ENCODE results near the gene MT1A. TPM values are rescaled to one million over a fixed set of nuclear protein-coding genes. Genes with fewer than 3 reads are reported as not detected.

The MT1A gene
- total and polyA plus RNA-seq, 2 donors (not counting 3 experiments of a cell fraction or from before 2014, with no cell fraction given): 6.5 to 8.4 TPM

DNA sequence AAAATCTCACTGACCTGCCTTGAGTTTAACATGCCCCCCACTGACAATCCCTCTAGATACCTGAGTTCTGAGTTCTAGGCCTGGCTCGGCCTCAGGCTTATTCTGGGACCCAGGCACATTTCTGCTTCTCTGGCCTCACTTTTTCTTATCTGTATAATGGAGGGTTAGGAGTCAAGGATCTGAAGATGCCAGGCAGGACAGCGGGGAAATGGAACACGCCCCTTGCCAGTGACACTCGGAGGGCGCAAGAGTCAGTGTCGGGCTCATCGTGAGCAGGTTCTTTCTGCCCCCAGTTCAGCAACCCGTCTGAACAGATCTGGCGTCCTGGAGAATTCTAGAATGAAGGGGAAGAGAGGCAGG, 49.7 kb upstream of the MT1A start:
- Histone ChIP-seq H3K4me2 (ENCODE audit: insufficient read depth, low read length) (peak overlapping the region; percentile 56), H2AFZ (ENCODE audit: low read depth, low read length) (peak overlapping the region; percentile 38), H3K27me3 (ENCODE audit: control insufficient read depth in 2 of 2, insufficient read depth in 2 of 2, low read length in 2 of 2) (peaks cover 20 to 21% of the 10 kb centered on the region in 2 experiments), H3K9ac (replicated peaks; ENCODE audit: extremely low read depth, insufficient read depth, low read length) (no peak overlapping the region), H3K79me2 (ENCODE audit: control insufficient read depth, insufficient read depth, low read length) (no peaks in the 10 kb centered on the region), H3K27ac (ENCODE audit: insufficient read depth, low read depth, low read length) (no peak overlapping the region), H3K4me1 (ENCODE audit: control insufficient read depth, extremely low read depth, insufficient read depth, low read length) (no peaks in the 10 kb centered on the region), H3K9me1 (replicated peaks; ENCODE audit: control insufficient read depth, extremely low read depth, insufficient read depth, low read length) (no peaks in the 10 kb centered on the region), H4K20me1 (replicated peaks; ENCODE audit: control insufficient read depth, extremely low read depth, insufficient read depth, low read length) (no peaks in the 10 kb centered on the region), H3K4me3 (replicated peaks in 1 of 3; ENCODE audit: insufficient read depth in 1 of 3, low read depth in 1 of 3, low read length in 3 of 3) (peak overlapping the region in 2 of 3 experiments; percentile 20 to 32), H3K36me3 (ENCODE audit: control insufficient read depth in 2 of 2, extremely low read depth in 1 of 2, insufficient read depth in 2 of 2, low read length in 2 of 2) (no peaks in the 10 kb centered on the region), H3K9me3 (replicated peaks; ENCODE audit: control insufficient read depth, insufficient read depth, low read length) (no peaks in the 10 kb centered on the region)
- dilution Hi-C loops (cut with MboI; ENCODE audit: extremely low pct_ligation_motif_present, low sequenced_read_pairs) (no loop called here), intact Hi-C loops (cut with micrococcal nuclease) (no loop called here)
- CTCF ChIA-PET: interaction anchor here (1.3 to 4.1 kb wide), 2 partner anchors 12 to 113 kb away, joined by 3 to 26 read pairs; no protein-coding TSS in a partner anchor
- no peak for TF ChIP-seq GATA2 (IDR thresholded peaks at IDR 0.05; ENCODE audit: insufficient read depth, insufficient read length, low read depth, low read length)
- no peak for TF ChIP-seq JUN (IDR thresholded peaks at IDR 0.05; ENCODE audit: borderline replicate concordance, insufficient read depth, insufficient read length, low read depth)
- no peak for TF ChIP-seq FOS (IDR thresholded peaks at IDR 0.05; ENCODE audit: borderline replicate concordance, insufficient read depth, low read length)
- TF ChIP-seq EZH2 (IDR thresholded peaks at IDR 0.05; ENCODE audit: borderline replicate concordance, low read depth, low read length, severe bottlenecking): no peak
- no peak for TF ChIP-seq POLR2A (IDR thresholded peaks at IDR 0.05; ENCODE audit: low read depth, low read length)
- TF ChIP-seq, protein P1, sequence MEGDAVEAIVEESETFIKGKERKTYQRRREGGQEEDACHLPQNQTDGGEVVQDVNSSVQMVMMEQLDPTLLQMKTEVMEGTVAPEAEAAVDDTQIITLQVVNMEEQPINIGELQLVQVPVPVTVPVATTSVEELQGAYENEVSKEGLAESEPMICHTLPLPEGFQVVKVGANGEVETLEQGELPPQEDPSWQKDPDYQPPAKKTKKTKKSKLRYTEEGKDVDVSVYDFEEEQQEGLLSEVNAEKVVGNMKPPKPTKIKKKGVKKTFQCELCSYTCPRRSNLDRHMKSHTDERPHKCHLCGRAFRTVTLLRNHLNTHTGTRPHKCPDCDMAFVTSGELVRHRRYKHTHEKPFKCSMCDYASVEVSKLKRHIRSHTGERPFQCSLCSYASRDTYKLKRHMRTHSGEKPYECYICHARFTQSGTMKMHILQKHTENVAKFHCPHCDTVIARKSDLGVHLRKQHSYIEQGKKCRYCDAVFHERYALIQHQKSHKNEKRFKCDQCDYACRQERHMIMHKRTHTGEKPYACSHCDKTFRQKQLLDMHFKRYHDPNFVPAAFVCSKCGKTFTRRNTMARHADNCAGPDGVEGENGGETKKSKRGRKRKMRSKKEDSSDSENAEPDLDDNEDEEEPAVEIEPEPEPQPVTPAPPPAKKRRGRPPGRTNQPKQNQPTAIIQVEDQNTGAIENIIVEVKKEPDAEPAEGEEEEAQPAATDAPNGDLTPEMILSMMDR (IDR thresholded peaks at IDR 0.05; ENCODE audit: extremely low read depth in 1 of 2, insufficient read depth in 1 of 2, low read depth in 1 of 2, low read length in 2 of 2): no peak
- TF ChIP-seq POLR2AphosphoS5 (IDR thresholded peaks at IDR 0.05; ENCODE audit: insufficient read depth, low read depth, low read length): no peak
- TF ChIP-seq MYC (IDR thresholded peaks at IDR 0.05; ENCODE audit: low read depth, low read length): no peak
- TF ChIP-seq, protein P2, sequence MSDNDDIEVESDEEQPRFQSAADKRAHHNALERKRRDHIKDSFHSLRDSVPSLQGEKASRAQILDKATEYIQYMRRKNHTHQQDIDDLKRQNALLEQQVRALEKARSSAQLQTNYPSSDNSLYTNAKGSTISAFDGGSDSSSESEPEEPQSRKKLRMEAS (IDR thresholded peaks at IDR 0.05; ENCODE audit: insufficient read depth, insufficient read length): no peak
- FAIRE-seq (no peak), DNase-seq (ENCODE audit: low read depth, low spot score) (no peak)
- POLR2A ChIA-PET: no interaction called here
- BruUV-seq (replicated peaks): no TSS peak
